Testis (tissue), 3 donors: ENCODE data around the gene MRPL20. TPM values are rescaled to one million over a fixed set of nuclear protein-coding genes. Genes with fewer than 3 reads are reported as not detected.
A peak's percentile ranks its signal among the peaks of the same experiment; 100 is the strongest.

Source experiments
- DNase-seq: peaks from one replicate; pipeline ENCODE4 v3.0.0-alpha.2; 2019
- H3K27ac ChIP-seq, 2 donors: fragments of 200-600 bp; sonication (generic); one replicate each; pipeline ENCODE4 v1.5.1; 2019
- H3K27me3 ChIP-seq: fragments of 200-600 bp; sonication (generic); one replicate; pipeline ENCODE4 v1.5.1; 2019
- H3K36me3 ChIP-seq: fragments of 200-600 bp; sonication (generic); one replicate; pipeline ENCODE4 v1.5.1; 2017; ENCODE audit warnings: low read depth; ENCODE audit errors: missing control alignments
- H3K4me1 ChIP-seq: fragments of 200-600 bp; sonication (generic); one replicate; pipeline ENCODE4 v1.5.1; 2019
- H3K4me3 ChIP-seq, 2 donors: fragments of 200-600 bp; sonication (generic); one replicate each; pipeline ENCODE4 v1.5.1; 2017 to 2019
- H3K9me3 ChIP-seq: fragments of 200-600 bp; sonication (generic); one replicate; pipeline ENCODE4 v1.5.1; 2017
- POLR2A ChIP-seq: fragments of 450-650 bp; IDR thresholded peaks from one replicate; pipeline ENCODE4 v1.6.1; 2017; ENCODE audit warnings: antibody characterized with exemption, mild to moderate bottlenecking, moderate library complexity
- WGBS, 2 donors: methylation state at CpG; one replicate each; pipeline ENCODE4 v1.1.5; 2018; 5-methylcytosine and 5-hydroxymethylcytosine counted together
- intact Hi-C: fragments of 100-400 bp; cut with DNase I; formaldehyde crosslinking; loops from one replicate; pipeline ENCODE4 v1.15.1; 2023; ENCODE audit warnings: low total_unique reads
- polyA plus RNA-seq: library from polyadenylated mRNA; stranded (reverse); fragments of 350-450 nt; fragmentation: Illumina TruSeq; extraction: RNeasy Lipid Tissue Mini Kit (QIAGEN cat#74804); gene quantifications from one replicate; pipeline ENCODE4 v1.2.3, GENCODE V29; 2014; ENCODE audit warnings: low read depth, low replicate concordance; ENCODE audit not compliant: insufficient read depth
- total RNA-seq, 2 donors: library from RNA; depleted of rRNA; stranded (reverse); fragments of >200 nt; gene quantifications; one replicate each; pipeline ENCODE4 v1.2.3, GENCODE V29; 2016
- TF ChIP-seq, protein P1 (sequence below), 3 experiments: fragments of 450-650 bp in 2 of 3; fragments of 200-600 bp in 1 of 3; sonication (generic) in 1 of 3; IDR thresholded peaks; one replicate each; pipeline ENCODE4 v1.5.1; 2016 to 2019; ENCODE audit warnings: antibody characterized with exemption in 3 of 3, mild to moderate bottlenecking in 2 of 3, moderate library complexity in 1 of 3

Gene MRPL20
- total and polyA plus RNA-seq, 3 donors from 2014 or later, result 104 to 123 (median 110) TPM

DNA sequence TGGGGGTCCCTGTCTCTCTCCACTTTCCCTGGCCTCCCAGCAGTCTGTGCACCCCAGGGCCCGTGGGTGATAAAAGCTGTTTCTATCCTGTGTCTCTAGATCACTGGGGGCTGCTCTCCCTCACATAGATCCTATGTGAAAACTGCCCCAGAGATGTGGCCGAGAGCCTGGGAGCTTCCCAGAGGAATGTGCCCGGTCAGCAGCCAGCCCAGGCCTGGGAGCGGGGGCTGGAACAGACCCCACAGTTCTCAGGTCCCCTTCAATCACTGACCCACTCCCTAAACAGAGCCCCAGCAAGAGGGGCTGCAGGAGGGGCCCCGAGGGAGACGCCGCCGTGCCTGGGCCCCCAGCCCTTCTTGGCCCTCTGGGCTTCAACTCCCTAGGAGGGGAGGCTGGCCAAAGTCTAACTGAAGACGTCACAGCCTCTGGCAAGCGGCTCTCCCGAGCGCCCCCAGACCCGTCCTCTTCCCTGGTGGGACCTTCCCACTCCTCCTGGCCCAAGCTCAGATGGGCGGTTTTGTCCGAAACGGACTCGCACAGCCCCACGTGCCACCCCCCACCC lies 49.1 kb downstream of the MRPL20 start:
- Histone ChIP-seq H3K9me3 (no peaks in the 10 kb centered on the region), H3K4me3 (peak overlapping the region; percentile 56 to 69), H3K27ac (peak overlapping the region; percentile 86 to 90), H3K4me1 (peaks cover 51% of the 10 kb centered on the region), H3K27me3 (no peaks in the 10 kb centered on the region), H3K36me3 (no peaks in the 10 kb centered on the region)
- DNase-seq, result no peak
- WGBS, 2 donors, result 24 to 51% methylated on average over 6 to 17 of the region's 18 CpGs
- TF ChIP-seq, protein P1, sequence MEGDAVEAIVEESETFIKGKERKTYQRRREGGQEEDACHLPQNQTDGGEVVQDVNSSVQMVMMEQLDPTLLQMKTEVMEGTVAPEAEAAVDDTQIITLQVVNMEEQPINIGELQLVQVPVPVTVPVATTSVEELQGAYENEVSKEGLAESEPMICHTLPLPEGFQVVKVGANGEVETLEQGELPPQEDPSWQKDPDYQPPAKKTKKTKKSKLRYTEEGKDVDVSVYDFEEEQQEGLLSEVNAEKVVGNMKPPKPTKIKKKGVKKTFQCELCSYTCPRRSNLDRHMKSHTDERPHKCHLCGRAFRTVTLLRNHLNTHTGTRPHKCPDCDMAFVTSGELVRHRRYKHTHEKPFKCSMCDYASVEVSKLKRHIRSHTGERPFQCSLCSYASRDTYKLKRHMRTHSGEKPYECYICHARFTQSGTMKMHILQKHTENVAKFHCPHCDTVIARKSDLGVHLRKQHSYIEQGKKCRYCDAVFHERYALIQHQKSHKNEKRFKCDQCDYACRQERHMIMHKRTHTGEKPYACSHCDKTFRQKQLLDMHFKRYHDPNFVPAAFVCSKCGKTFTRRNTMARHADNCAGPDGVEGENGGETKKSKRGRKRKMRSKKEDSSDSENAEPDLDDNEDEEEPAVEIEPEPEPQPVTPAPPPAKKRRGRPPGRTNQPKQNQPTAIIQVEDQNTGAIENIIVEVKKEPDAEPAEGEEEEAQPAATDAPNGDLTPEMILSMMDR (IDR thresholded peaks at IDR 0.05), result no peak
- intact Hi-C loops, result no loop called here

DNA sequence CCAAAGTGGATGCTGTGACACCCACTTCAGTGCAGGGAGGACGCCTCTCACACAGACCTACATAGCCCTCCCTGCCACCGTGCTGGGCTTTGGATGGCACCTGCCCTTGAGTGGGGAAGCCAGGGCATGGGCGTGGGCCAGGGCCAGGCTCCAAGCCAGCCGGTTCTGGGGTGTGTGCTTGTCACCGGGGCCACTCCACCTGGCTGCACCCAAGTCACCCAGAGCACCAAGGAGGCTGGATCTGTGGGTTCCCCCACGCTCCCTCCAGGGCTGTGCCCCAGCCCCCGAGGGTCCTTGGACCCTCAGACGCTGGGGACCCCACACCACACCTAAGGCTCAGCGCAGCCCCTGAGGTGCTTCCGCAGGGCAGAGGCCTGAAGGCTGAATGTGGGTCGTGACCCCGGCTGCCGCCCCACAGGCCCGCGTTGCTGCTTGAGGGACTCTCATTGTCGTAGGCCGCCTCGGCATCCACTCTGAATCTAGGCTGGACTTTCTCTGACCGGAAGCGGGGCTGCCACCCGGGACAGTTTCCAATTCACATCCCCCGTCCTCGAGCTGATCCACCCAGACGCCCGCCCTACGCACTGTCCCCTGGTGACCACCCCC lies 50.2 kb downstream of the MRPL20 start:
- intact Hi-C loops, result no loop called here
- DNase-seq, result no peak
- H3K4me1 ChIP-seq, result peaks cover 56% of the 10 kb centered on the region
- H3K9me3 ChIP-seq, result no peaks in the 10 kb centered on the region
- no peak for TF ChIP-seq POLR2A
- TF ChIP-seq, protein P1 (IDR thresholded peaks at IDR 0.05), result no peak
- WGBS, 2 donors, result 38 to 50% methylated on average over 15 to 25 of the region's 26 CpGs
- peak overlapping the region; percentile 59 to 90 for H3K27ac ChIP-seq
- H3K4me3 ChIP-seq, result peak overlapping the region; percentile 56 to 69
- H3K27me3 ChIP-seq, result no peaks in the 10 kb centered on the region
- H3K36me3 ChIP-seq, result no peaks in the 10 kb centered on the region

DNA sequence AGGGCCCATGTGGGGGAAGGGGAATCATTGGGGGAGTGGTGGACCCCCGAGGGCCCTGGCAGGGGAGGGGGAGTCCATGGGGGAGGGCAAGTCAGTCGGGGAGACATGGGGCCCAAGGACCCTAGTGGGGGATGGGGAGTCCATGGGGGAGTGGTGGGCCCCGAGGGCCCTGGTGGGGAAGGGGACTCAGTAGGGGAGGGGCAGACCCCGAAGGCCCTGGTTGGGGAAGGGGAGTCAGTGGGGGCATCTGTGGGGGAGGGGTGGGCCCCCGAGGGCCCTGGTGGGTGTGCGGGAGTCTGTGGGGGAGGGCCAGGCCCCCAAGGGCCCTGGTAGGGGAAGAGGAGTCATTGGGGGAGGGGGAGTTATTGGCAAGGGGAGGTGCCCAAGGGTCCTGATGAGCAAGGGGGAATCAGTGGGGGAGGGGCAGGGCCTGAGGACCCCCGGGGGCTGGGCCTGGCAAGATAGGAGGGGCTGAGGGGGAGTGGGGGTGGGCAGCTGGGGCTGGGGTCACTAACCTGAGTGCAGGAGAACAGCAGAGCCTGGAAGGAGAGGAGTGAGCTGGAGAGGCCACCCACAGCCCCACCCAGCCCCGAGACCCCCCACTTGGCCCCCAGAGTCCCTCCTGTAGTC lies 50.8 kb downstream of the MRPL20 start:
- DNase-seq, result no peak
- 19 to 32% methylated on average over 5 to 7 of the region's 8 CpGs for WGBS, 2 donors
- intact Hi-C loops, result no loop called here
- no peaks in the 10 kb centered on the region for H3K27me3 ChIP-seq
- peak overlapping the region; percentile 56 to 69 for H3K4me3 ChIP-seq
- H3K27ac ChIP-seq, result peak overlapping the region; percentile 59 to 90
- no peaks in the 10 kb centered on the region for H3K9me3 ChIP-seq
- H3K36me3 ChIP-seq, result no peaks in the 10 kb centered on the region
- peaks cover 58% of the 10 kb centered on the region for H3K4me1 ChIP-seq
- TF ChIP-seq, protein P1 (IDR thresholded peaks at IDR 0.05), result no peak
- no peak for TF ChIP-seq POLR2A

DNA sequence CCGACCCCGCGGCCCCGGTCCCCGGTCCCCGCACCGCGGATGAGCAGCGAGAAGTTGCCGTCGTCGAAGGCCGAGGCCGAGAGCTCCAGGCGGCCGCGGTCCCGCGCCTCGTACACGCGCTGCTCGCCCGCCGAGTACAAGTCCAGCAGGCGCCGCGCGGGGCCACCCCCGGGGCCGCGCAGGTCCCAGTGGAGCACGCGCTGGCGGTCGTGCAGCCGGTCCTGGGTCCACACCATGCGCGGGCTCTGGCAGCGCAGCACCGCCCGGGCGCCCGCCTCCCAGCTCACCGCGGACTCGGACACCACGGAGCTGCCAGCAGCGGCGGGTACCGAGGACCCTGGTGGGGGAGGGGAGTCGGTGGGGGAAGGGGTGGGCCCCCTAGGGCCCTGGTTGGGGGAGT lies 51.7 kb downstream of the MRPL20 start:
- Histone ChIP-seq H3K36me3 (no peaks in the 10 kb centered on the region), H3K9me3 (no peaks in the 10 kb centered on the region), H3K27ac (peak overlapping the region in 1 of 2 donors; percentile 64), H3K4me1 (peaks cover 54% of the 10 kb centered on the region), H3K4me3 (peak overlapping the region; percentile 44 to 45), H3K27me3 (no peaks in the 10 kb centered on the region)
- peak; percentile 71 for DNase-seq
- intact Hi-C loops, result no loop called here
- 0% methylated on average over 5 of the region's 52 CpGs; no CpG with 5 or more reads in 1 of the 2 donors for WGBS, 2 donors
- TF ChIP-seq, protein P1 (IDR thresholded peaks at IDR 0.05), result no peak
- TF ChIP-seq POLR2A, result no peak
